OCI-M1 (cell line): Measurements from ENCODE around the gene GOPC.
A peak's percentile ranks its signal among the peaks of the same experiment; 100 is the strongest.

Experiments used
- DNase-seq: peaks from one replicate; lab custom pipeline; 2025; lab: John Stamatoyannopoulos, UW

The GOPC gene

GRCh38 chr6:117595099-117595923, 7.0 kb downstream of the GOPC start:
- peak; percentile 76 for DNase-seq

- no peak for DNase-seq
These were observed 9.1 kb downstream of the GOPC start for GRCh38 chr6:117592983-117593759.

GRCh38 chr6:117591405-117591804, 10.9 kb downstream of the GOPC start:
- no peak for DNase-seq

- DNase-seq, result no peak
These were observed 11.9 kb downstream of the GOPC start for GRCh38 chr6:117590447-117590846.

- no peak for DNase-seq
These were observed 16.7 kb downstream of the GOPC start for GRCh38 chr6:117585647-117586046.

- DNase-seq, result no peak
These were observed 28.1 kb downstream of the GOPC start for GRCh38 chr6:117574198-117574597.

- no peak for DNase-seq
These were observed 29.2 kb downstream of the GOPC start for GRCh38 chr6:117573006-117573680.

GRCh38 chr6:117568831-117569410, 33.4 kb downstream of the GOPC start:
- no peak for DNase-seq

- no peak for DNase-seq
These were observed 34.1 kb downstream of the GOPC start for GRCh38 chr6:117568247-117568646.

GRCh38 chr6:117564681-117565080, 37.6 kb downstream of the GOPC start:
- DNase-seq, result no peak

GRCh38 chr6:117561128-117561527, 41.2 kb downstream of the GOPC start:
- peak; percentile 31 for DNase-seq

GRCh38 chr6:117559299-117559698, 43.0 kb downstream of the GOPC start:
- DNase-seq, result no peak

GRCh38 chr6:117558818-117559217, 43.5 kb downstream of the GOPC start:
- no peak for DNase-seq

- no peak for DNase-seq
These were observed 44.4 kb downstream of the GOPC start for GRCh38 chr6:117557951-117558350.

- DNase-seq, result peak; percentile 71
These were observed 46.3 kb downstream of the GOPC start for GRCh38 chr6:117555882-117556498.

GRCh38 chr6:117555262-117555849, 47.0 kb downstream of the GOPC start:
- peak; percentile 35 for DNase-seq

GRCh38 chr6:117553142-117553541, 49.2 kb downstream of the GOPC start:
- no peak for DNase-seq

- DNase-seq, result no peak
These were observed 49.7 kb downstream of the GOPC start for GRCh38 chr6:117552618-117553017.

GRCh38 chr6:117550618-117551242, 51.6 kb downstream of the GOPC start:
- DNase-seq, result no peak

- peak; percentile 22 for DNase-seq
These were observed 52.2 kb downstream of the GOPC start for GRCh38 chr6:117550078-117550600.

- DNase-seq, result no peak
These were observed 52.7 kb downstream of the GOPC start for GRCh38 chr6:117549611-117550010.
